Hematopoietic multipotent progenitor cell treated with erythropoietin and hydrocortisone succinate and interleukin-3 and kit ligand, for 6 days (in vitro differentiated cells): ENCODE data around the gene PCDHGA9.
A peak's percentile ranks its signal among the peaks of the same experiment; 100 is the strongest.
"Not testable (repeated sequence)": the region's sequence is repeated elsewhere in the genome, so short reads cannot be mapped to it uniquely, and the experiment has no call there.

ENCODE experiments used
- DNase-seq: peaks from one replicate; pipeline ENCODE4 v3.0.0-alpha.2; 2015

The PCDHGA9 gene

GRCh38 chr5:141402553-141403243 is at the start of gene PCDHGA9:
Gene PCDHGA9 (plus strand): TSS chr5:141402778. CDS start chr5:141402953, 175 bp downstream.
- DNase-seq: peak; percentile 45

DNA sequence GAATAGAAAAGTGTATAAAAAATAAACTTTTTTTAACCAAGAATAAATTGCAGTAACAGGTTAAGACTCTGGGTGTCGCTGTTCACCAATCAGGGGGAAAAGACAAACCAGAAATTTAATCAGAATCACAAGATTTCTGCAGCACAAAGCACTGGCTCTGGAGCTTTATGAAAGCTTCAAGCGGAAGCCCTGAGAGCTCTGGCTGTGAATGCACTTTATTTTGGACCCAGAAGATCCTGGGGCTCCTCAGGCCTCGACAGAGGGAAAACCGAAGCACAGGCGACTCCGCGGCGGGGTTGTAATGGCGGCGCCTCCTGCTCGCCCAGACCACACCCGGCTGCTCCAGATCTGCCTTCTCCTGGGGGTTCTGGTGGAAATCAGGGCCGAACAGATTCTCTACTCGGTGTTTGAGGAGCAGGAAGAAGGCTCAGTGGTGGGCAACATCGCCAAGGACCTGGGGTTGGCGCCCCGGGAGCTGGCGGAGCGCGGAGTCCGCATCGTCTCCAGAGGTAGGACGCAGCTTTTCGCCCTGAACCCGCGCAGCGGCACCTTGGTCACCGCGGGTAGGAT is 47.6 kb upstream of the PCDHGA9 start, which contains the start of gene PCDHGA4:
Gene PCDHGA4, plus strand, starts transcription at position 122 of the 570 bp plus-strand sequence. Its CDS starts 87 bp downstream, at position 209.
- no peak for DNase-seq

DNA sequence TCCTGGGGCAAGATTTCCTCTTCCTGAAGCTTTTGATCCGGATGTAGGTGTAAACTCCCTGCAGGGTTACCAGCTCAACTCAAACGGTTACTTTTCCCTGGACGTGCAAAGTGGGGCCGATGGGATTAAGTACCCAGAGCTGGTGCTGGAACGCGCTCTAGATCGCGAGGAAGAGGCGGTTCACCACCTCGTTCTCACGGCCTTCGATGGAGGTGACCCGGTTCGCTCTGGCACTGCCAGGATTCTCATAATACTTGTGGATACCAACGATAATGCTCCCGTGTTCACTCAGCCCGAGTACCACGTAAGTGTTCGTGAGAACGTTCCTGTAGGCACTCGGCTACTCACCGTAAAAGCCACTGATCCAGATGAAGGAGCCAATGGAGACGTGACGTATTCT is 46.9 kb upstream of the PCDHGA9 start:
- no peak for DNase-seq

DNA sequence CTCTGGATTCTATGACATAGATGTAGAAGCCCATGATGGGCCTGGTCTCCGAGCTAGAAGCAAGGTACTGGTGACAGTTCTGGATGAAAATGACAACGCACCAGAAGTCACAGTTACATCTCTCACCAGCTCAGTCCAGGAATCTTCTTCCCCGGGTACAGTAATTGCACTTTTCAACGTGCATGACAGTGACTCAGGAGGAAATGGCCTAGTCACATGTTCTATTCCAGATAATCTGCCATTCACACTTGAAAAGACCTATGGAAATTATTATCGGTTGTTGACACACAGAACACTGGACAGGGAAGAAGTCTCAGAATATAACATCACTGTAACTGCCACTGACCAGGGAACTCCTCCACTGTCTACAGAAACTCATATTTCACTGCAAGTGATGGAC is 46.4 kb upstream of the PCDHGA9 start:
- DNase-seq: no peak

DNA sequence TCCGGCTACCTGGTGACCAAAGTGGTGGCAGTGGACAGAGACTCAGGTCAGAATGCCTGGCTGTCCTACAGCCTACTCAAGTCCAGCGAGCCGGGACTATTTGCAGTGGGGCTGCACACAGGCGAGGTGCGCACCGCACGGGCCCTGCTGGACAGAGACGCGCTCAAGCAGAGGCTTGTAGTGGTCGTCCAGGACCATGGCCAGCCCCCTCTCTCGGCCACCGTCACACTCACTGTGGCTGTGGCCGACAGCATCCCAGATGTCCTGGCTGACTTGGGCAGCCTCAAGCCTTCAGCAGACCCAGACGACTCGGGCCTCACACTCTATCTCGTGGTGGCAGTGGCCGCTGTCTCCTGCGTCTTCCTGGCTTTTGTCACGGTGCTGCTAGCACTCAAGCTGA is 45.6 kb upstream of the PCDHGA9 start:
- no peak for DNase-seq

GRCh38 chr5:141359790-141360426 is 42.7 kb upstream of the PCDHGA9 start, which contains the start of gene PCDHGB2:
Gene PCDHGB2 (plus strand): TSS chr5:141359994. CDS start chr5:141360136, 142 bp downstream.
- peak; percentile 45 for DNase-seq

DNA sequence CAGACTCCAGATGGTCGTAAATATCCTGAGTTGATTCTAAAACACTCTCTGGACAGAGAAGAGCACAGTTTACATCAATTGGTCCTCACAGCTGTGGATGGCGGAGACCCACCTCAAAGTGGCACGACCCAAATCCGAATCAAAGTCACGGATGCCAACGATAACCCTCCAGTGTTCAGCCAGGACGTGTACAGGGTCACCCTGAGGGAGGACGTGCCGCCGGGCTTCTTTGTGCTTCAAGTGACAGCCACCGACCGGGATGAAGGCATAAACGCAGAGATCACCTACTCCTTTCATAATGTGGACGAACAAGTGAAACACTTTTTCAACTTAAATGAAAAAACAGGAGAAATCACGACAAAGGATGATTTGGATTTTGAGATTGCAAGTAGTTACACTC is 41.9 kb upstream of the PCDHGA9 start:
- no peak for DNase-seq

- no peak for DNase-seq
Observed at GRCh38 chr5:141362719-141363118, 39.9 kb upstream of the PCDHGA9 start.

DNA sequence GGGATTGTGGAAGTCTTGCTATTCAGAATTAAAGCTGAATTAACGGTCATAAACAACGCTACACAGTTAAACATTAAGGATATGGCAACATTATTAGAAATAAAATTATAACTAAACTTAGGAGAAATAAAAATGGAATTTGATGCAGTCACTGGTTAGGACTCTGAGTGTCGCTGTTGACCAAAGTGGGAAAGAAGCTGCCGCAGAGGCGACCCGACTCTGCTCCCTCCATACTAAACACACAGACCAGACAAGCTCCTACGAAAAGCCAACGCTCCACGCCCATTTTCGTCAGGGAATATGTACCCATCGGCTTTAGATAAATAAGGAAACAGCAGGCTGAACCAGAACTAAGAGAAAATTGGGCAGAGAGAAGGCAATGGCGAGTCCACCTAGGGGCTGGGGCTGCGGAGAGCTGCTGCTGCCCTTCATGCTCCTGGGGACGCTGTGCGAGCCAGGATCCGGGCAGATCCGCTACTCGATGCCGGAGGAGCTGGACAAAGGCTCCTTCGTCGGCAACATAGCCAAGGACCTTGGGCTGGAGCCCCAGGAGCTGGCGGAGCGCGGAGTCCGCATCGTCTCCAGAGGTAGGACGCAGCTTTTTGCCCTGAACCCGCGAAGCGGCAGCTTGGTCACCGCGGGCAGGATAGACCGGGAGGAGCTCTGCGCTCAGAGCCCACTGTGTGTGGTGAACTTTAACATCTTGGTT is 38.5 kb upstream of the PCDHGA9 start, which contains the start of gene PCDHGA5:
Gene PCDHGA5, plus strand, starts transcription at position 211 of the 709 bp plus-strand sequence. Its CDS starts 169 bp downstream, at position 380.
- DNase-seq: no peak

DNA sequence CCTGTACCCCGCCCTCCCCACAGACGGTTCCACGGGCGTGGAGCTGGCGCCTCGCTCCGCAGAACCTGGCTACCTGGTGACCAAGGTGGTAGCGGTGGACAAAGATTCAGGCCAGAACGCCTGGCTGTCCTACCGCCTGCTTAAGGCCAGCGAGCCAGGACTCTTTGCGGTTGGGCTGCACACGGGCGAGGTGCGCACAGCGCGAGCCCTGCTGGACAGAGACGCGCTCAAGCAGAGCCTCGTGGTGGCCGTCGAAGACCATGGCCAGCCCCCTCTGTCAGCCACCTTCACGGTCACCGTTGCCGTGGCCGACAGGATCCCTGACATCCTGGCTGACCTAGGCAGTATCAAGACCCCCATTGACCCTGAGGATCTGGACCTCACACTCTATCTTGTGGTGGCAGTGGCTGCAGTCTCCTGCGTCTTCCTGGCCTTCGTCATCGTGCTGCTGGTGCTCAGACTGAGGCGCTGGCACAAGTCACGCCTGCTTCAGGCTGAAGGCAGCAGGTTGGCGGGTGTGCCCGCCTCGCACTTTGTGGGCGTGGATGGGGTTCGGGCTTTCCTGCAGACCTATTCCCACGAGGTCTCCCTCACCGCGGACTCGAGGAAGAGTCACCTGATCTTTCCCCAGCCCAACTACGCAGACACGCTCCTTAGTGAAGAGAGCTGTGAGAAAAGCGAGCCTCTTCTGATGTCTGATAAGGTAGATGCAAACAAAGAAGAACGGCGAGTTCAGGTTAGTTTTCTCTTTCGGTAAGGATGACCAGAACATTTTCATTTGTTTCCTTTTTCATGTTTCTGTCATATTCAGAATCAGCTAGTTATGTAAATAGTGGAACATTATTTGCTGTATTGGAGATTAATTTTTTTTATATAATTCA is 36.3 kb upstream of the PCDHGA9 start:
- DNase-seq: no peak

- peak; percentile 35 for DNase-seq
Observed at GRCh38 chr5:141369994-141370848, 32.4 kb upstream of the PCDHGA9 start, which contains the start of gene PCDHGB3. Gene PCDHGB3 (plus strand): TSS chr5:141370242. CDS start chr5:141370395, 153 bp downstream.

DNA sequence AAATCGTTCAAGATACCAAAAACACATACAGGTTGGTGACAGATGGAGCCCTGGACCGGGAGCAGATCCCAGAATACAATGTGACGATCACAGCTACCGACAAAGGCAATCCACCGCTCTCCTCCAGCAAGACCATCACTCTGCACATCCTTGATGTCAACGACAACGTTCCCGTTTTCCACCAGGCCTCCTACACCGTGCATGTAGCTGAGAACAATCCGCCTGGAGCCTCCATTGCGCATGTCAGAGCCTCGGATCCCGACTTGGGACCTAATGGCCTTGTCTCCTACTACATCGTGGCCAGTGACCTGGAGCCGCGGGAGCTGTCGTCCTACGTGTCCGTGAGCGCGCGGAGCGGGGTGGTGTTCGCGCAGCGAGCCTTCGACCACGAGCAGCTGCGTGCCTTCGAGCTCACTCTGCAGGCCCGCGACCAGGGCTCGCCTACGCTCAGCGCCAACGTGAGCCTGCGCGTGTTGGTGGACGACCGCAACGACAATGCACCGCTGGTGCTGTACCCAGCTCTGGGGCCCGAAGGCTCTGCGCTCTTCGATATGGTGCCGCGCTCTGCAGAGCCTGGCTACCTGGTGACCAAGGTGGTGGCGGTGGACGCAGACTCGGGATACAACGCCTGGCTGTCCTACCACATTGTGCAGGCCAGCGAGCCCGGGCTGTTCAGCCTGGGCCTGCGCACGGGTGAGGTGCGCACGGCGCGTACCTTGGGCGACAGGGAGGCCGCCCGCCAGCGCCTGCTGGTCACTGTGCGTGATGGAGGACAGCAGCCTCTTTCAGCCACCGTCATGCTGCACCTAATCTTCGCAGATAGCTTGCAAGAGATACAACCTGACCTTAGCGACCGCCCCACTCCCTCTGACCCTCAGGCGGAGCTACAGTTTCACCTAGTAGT is 30.8 kb upstream of the PCDHGA9 start:
- DNase-seq: no peak

DNA sequence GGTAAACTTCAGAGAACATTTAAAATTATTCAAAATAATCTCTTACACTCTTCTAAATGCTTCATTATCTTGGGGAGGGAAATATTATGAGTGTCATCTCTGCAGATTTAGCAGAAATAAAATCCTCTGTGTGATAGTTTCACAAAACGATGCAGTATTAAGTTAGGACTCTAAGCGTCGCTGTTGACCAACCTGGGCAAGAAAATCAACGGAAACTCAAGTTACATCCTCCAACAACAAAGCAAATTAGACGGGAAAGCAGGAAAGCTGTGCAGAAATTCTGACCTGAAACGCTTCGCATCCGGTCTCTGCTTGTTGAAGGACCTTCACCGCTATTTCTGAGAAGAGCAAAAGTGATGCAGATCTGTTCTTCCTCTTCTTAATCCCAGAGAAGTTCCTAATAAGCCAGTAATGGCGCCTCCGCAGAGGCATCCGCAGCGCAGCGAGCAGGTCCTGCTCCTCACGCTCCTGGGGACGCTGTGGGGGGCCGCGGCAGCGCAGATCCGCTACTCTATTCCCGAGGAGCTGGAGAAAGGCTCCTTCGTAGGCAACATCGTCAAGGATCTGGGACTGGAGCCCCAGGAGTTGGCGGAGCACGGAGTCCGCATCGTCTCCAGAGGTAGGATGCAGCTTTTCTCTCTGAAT is 28.8 kb upstream of the PCDHGA9 start, which contains the start of gene PCDHGA6:
Gene PCDHGA6, plus strand, starts transcription at position 219 of the 645 bp plus-strand sequence. Its CDS starts 193 bp downstream, at position 412.
- no peak for DNase-seq

DNA sequence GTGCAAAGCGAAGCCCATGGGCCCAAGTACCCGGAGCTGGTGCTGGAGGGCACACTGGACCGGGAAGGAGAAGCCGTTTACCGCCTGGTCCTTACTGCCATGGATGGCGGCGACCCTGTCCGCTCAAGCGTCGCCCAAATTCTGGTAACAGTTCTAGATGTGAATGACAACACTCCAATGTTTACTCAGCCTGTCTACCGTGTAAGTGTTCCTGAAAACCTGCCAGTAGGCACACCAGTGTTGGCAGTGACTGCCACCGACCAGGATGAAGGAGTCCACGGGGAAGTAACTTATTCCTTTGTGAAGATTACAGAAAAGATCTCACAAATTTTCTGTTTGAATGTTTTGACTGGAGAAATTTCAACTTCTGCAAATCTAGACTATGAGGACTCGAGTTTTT is 28.0 kb upstream of the PCDHGA9 start:
- DNase-seq: no peak

DNA sequence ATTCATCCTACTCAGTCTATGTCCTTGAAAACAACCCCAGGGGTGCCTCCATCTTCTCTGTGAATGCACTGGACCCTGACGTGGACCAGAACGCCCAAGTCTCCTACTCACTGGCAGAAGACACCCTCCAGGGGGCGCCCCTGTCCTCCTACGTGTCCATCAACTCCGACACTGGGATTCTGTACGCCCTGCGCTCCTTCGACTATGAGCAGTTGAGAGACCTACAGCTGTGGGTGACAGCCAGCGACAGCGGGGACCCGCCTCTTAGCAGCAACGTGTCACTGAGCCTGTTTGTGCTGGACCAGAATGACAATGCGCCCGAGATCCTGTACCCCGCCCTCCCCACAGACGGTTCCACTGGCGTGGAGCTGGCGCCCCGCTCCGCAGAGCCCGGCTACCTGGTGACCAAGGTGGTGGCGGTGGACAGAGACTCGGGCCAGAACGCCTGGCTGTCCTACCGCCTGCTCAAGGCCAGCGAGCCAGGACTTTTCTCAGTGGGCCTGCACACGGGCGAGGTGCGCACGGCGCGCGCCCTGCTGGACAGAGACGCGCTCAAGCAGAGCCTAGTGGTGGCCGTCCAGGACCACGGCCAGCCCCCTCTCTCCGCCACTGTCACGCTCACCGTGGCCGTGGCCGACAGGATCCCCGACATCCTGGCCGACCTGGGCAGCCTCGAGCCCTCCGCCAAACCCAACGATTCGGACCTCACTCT is 27.0 kb upstream of the PCDHGA9 start:
- DNase-seq: not testable (repeated sequence)

GRCh38 chr5:141382469-141383294 is 19.9 kb upstream of the PCDHGA9 start, which contains the start of gene PCDHGA7:
Gene PCDHGA7 (plus strand): TSS chr5:141382742. CDS start chr5:141382900, 158 bp downstream.
- peak; percentile 12 for DNase-seq

DNA sequence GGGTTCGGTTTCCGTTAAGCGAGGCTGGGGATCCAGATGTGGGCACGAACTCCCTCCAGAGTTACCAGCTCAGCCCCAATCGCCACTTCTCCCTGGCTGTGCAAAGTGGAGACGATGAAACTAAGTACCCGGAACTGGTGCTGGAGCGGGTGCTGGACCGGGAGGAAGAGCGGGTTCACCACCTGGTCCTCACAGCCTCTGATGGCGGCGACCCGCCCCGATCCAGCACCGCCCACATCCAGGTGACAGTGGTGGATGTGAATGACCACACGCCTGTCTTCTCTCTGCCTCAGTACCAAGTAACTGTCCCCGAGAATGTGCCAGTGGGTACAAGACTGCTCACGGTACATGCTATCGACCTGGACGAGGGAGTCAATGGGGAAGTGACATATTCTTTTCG is 19.2 kb upstream of the PCDHGA9 start:
- no peak for DNase-seq
